Fibroblast of the aortic adventitia (primary cell): Measurements from ENCODE around the gene HDAC8. TPM values are rescaled to one million over a fixed set of nuclear protein-coding genes. Genes with fewer than 3 reads are reported as not detected.

Source experiments
- DNase-seq: peaks from one replicate; pipeline ENCODE4 v3.0.0-alpha.2; 2010; ENCODE audit warnings: low read depth
- H3K4me3 ChIP-seq: 2 replicates; pipeline ENCODE4 v1.5.1; 2011; ENCODE audit warnings: low read depth, mild to moderate bottlenecking, control low read depth, low read length, moderate library complexity
- total RNA-seq: library from RNA; depleted of rRNA; stranded (reverse); fragments of >200 nt; gene quantifications from 2 replicates; pipeline ENCODE4 v1.2.3, GENCODE V29; 2012; ENCODE audit warnings: low replicate concordance
- TF ChIP-seq, protein P1 (sequence below): IDR thresholded peaks from 2 replicates; pipeline ENCODE4 v1.5.1; 2011; ENCODE audit warnings: mild to moderate bottlenecking, low read length, control low read depth, inconsistent platforms; ENCODE audit not compliant: insufficient read depth

HDAC8 gene
- total RNA-seq: 18.9 and 20.1 TPM in 2 replicates

DNA sequence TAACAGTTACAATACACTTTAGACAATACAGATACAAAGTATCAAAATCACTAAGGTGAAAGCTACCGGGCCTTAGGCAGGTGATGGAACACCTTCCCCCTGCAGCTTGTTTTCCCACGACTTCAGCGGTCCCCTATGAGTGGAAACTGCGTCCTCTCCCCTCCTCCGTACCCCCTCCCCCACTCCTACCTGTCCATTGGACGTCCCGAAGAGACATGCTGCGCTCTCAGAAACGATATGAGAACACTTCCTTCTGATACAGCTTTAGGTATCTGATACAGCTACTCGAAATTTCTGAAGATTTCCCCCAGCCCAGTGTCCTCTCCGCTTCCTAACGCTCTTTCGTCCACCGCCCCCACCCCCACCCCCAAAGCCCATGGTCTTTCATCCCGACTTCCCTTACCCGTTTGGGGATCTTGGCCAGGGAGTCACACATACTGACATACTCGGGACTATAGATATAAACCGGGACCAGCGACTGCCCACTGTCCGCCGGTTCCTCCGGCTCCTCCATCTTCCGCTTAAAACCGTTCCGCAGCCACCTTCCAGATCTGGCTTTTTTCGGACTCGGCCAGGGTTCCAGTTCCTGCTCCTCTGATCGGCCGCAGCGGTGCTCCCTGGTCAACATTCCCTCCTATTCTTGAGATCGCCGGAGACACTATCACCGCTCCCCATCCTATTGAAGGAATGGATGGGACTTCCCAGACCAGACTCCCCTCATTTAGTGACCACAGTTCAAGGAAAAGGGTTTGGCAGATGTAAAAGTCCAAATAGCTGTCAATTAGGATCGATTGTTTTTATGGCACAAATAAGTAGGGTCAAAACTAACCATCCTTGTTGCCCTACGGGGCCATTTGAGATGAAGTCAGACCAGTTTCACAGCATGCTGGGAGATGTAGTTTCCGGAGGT, at the start of gene HDAC8:
Gene HDAC8, minus strand, starts transcription at position 596 of the 910 bp plus-strand sequence. Its CDS starts 82 bp downstream, at position 514.
- TF ChIP-seq, protein P1, sequence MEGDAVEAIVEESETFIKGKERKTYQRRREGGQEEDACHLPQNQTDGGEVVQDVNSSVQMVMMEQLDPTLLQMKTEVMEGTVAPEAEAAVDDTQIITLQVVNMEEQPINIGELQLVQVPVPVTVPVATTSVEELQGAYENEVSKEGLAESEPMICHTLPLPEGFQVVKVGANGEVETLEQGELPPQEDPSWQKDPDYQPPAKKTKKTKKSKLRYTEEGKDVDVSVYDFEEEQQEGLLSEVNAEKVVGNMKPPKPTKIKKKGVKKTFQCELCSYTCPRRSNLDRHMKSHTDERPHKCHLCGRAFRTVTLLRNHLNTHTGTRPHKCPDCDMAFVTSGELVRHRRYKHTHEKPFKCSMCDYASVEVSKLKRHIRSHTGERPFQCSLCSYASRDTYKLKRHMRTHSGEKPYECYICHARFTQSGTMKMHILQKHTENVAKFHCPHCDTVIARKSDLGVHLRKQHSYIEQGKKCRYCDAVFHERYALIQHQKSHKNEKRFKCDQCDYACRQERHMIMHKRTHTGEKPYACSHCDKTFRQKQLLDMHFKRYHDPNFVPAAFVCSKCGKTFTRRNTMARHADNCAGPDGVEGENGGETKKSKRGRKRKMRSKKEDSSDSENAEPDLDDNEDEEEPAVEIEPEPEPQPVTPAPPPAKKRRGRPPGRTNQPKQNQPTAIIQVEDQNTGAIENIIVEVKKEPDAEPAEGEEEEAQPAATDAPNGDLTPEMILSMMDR: no peak
- peak; percentile 91 for DNase-seq
- H3K4me3 ChIP-seq: peak within 1 kb of the TSS; percentile 80

GRCh38 chrX:72621625-72622485, 49.2 kb upstream of the HDAC8 start:
- TF ChIP-seq, protein P1: no peak
- DNase-seq: peak; percentile 59
- no peak overlapping the region for H3K4me3 ChIP-seq

DNA sequence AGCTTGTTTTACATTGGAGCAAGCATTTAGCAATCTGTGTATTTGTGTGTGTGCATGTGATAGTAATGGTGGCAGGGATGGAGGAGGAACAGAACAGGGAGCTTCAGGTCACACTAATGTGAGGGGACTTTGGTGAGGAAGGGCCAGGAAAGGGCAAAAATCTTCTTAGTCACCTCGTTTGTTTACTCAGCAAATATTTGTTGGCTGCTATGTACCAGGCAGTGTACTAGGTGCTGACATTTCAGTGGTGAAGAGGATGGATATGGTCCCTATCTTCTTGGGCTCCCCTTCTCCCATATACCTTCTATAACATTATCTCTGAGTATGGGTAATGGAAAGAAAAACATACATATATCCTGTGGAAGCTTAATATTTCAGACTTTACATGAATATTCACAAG, 48.5 kb upstream of the HDAC8 start:
- TF ChIP-seq, protein P1: no peak
- no peak overlapping the region for H3K4me3 ChIP-seq
- DNase-seq: no peak

GRCh38 chrX:72620550-72621145, 48.0 kb upstream of the HDAC8 start:
- TF ChIP-seq, protein P1: no peak
- no peak overlapping the region for H3K4me3 ChIP-seq
- peak; percentile 75 for DNase-seq

- H3K4me3 ChIP-seq: no peak overlapping the region
- peak; percentile 14 for DNase-seq
- TF ChIP-seq, protein P1: no peak
Measured at GRCh38 chrX:72609313-72609712, 36.7 kb upstream of the HDAC8 start.

GRCh38 chrX:72604705-72605104, 32.1 kb upstream of the HDAC8 start:
- no peak for DNase-seq
- TF ChIP-seq, protein P1: no peak
- no peak overlapping the region for H3K4me3 ChIP-seq
